Forelimb muscle (tissue), 1 donor: ENCODE data around the gene STX7. TPM values are rescaled to one million over a fixed set of nuclear protein-coding genes. Genes with fewer than 3 reads are reported as not detected.

Source experiments
- DNase-seq: peaks from one replicate; pipeline ENCODE4 v3.0.0-alpha.2; 2013; ENCODE audit warnings: low read depth
- polyA plus RNA-seq: library from polyadenylated mRNA; unstranded; fragments of 120-200 nt; gene quantifications from one replicate; pipeline ENCODE4 v1.2.1, GENCODE V29; 2013; ENCODE audit not compliant: insufficient read length

STX7 gene
- polyA plus RNA-seq, 1 donor: 34.9 TPM

GRCh38 chr6:132412656-132413498 lies 100.0 kb downstream of the STX7 start:
- no peak for DNase-seq

- DNase-seq: no peak
Observed at GRCh38 chr6:132411296-132411695, 101.6 kb downstream of the STX7 start.

GRCh38 chr6:132410830-132411229 lies 102.1 kb downstream of the STX7 start:
- DNase-seq: no peak

- DNase-seq: no peak
Observed at GRCh38 chr6:132405143-132405915, 107.6 kb downstream of the STX7 start.

GRCh38 chr6:132404736-132405135 lies 108.2 kb downstream of the STX7 start:
- DNase-seq: no peak

- no peak for DNase-seq
Observed at GRCh38 chr6:132404330-132404729, 108.6 kb downstream of the STX7 start.

GRCh38 chr6:132401618-132402285 lies 111.2 kb downstream of the STX7 start:
- DNase-seq: no peak

- DNase-seq: no peak
Observed at GRCh38 chr6:132400883-132401617, 111.9 kb downstream of the STX7 start, which contains the start of gene MOXD1. Gene MOXD1 (minus strand): TSS chr6:132401475. CDS start chr6:132401426, 49 bp downstream.

- no peak for DNase-seq
Observed at GRCh38 chr6:132400555-132400882, 112.4 kb downstream of the STX7 start.

- DNase-seq: no peak
Observed at GRCh38 chr6:132399376-132400074, 113.4 kb downstream of the STX7 start.

Other genes with a start within 250 kb of the STX7 start
- gene MOXD1, start 111.6 kb downstream of the STX7 start, polyA plus RNA-seq: 2.8 TPM
- not detected for gene TAAR9, start 25.2 kb upstream of the STX7 start, polyA plus RNA-seq
- gene TAAR8, start 39.6 kb upstream of the STX7 start, polyA plus RNA-seq: not detected
- gene TAAR6, start 57.2 kb upstream of the STX7 start, polyA plus RNA-seq: not detected
- not detected for gene TAAR5, start 76.6 kb upstream of the STX7 start, polyA plus RNA-seq
- not detected for gene TAAR2, start 111.2 kb upstream of the STX7 start, polyA plus RNA-seq
- gene TAAR1, start 146.1 kb upstream of the STX7 start, polyA plus RNA-seq: not detected
- gene VNN1, start 200.9 kb upstream of the STX7 start, polyA plus RNA-seq: 0.28 TPM
- gene VNN2, start 244.8 kb upstream of the STX7 start, polyA plus RNA-seq: 0.29 TPM